HG02642 (cell line): ENCODE results near the gene SDK2.

ENCODE experiments used
- ATAC-seq: cut with Tn5 transposase; IDR thresholded peaks from one replicate; pipeline ENCODE4 v1.9.1; 2021; ENCODE audit warnings: mild to moderate bottlenecking; ENCODE audit not compliant: unreplicated experiment, poor library complexity

SDK2 gene

DNA sequence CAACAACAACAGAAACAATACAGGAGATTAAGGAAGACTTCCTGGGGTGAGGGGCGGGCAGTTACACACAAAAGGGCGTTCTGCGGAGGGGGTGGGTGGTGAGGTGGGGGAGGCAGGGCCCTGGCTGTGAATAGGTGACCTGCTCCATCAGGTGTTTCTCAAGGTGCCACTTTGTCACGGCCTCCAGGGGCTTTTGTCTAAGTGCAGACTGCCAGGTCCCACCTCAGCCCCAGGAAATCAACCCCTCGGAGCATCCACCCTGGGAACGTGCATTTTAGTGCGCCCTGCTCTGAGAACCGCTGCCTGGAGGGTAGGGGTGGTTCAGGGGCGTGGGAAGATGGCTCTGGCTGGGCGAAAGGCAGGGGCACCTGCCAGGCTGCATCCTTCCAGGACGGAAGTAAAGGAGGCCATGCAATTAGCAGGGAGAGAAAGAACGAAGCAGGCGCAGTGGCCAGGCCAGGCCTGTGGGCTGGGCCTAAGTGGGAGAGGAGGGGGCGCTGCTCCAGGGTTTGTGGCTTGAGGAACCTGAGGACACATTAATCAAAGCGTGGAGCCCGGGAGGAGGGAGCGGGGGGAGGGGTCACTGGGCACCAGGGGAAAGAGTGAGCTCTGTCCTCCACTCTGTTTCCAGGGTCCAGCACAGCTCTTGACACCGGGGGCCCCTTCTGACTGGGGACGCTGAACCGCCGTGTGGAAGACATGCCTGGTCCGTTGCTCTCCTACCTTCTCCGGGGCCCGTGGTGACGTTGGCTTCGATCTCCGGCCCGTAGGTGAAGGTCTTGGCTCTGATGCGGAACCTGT is 283.1 kb downstream of the SDK2 start:
- no peak for ATAC-seq

DNA sequence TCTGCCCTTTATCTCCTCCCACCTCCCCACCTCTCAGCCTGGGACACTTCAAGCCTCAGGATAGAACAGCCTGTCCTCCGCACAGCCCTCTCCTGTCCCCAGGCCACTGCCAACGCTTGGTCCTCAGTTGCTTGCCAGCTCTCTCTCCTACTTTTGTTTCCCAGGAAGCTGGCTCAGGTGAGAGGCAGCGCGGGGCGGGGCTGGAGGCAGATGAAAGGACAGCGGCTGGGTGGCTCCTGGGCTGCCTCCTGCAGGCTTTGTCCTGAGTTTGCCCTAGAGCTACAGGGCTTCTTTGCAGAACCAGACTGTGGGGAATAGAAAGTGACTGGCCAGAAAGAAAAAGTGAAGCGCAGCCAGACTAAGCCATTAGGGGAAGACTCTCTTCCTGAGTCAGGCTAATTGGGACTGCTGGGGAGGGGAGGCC is 284.2 kb downstream of the SDK2 start:
- ATAC-seq, result no peak

DNA sequence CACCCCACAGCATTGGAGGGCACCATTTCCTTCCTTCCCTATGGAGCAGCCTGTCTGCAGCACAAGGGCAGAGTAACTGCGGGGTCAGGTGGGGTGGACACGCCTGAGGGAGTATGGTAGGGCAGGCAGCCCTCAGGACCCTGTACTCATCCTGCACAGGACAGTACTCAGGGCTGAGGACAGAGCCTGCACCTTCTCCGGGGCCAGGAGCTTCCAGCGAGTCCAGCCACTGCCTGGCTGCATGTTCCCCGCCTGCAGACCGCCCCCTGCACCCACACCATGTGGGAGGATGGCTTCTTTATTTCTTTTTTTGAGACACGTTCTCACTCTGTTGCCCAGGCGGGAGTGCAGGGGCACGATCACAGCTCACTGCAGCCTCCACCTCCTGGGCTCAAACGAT is 284.9 kb downstream of the SDK2 start:
- no peak for ATAC-seq

DNA sequence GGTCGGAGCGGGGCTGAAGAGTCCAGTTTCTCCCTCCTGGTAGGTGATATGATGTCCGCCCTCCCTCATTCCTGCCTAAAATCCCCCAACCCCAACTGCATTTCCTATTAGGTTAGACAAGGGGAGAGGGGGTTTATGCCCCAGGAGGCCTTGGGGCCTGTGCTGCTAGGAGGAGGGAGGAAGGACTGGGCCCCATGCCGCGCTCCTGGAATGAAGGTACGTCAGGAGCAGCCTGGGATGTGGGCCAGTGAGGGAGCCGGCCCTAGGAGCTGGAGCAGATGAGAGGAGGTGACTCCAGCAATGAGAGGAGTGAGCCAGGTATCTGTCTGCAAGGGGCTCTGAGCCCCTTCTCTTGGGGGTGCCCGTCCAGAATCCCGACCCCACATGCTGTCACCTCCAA is 285.6 kb downstream of the SDK2 start:
- no peak for ATAC-seq

DNA sequence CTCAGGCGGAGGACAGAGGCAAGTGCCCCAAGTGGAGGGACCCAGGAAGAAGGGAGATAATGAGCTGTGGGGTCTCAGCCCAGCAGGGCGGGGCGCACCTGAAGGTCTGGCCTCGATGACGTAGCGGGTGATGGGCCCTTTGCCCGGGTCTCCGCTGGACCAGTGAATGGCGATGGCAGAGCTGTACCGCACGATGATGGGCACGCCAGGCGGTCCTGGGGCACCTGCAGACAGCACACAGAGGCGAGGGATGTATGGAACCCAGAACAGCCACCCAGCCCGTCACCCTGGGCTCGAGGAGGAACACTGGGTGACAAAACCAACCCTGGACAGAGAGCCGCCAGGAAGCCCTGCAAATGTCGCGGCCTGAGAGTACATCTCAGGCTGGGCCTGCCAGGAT is 286.3 kb downstream of the SDK2 start:
- no peak for ATAC-seq

DNA sequence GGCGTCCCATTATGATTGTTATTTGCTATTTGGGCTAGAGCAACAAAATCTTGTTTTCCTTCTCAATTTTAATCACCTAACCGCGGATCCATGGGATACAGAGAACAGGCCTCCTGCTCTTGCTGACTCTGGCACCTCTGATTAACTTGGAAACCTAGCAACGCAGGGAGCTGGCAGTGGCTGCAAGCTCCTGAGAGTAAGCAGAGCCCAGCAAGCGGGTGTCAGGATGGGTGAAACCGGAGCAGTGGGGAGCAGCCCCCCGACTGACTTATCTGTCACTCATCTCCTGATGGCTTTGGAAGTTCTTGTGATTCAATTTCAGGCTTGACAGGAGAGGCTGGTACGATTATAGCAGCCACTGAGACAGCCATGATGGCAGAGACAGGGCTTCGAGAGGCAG is 286.9 kb downstream of the SDK2 start:
- no peak for ATAC-seq

DNA sequence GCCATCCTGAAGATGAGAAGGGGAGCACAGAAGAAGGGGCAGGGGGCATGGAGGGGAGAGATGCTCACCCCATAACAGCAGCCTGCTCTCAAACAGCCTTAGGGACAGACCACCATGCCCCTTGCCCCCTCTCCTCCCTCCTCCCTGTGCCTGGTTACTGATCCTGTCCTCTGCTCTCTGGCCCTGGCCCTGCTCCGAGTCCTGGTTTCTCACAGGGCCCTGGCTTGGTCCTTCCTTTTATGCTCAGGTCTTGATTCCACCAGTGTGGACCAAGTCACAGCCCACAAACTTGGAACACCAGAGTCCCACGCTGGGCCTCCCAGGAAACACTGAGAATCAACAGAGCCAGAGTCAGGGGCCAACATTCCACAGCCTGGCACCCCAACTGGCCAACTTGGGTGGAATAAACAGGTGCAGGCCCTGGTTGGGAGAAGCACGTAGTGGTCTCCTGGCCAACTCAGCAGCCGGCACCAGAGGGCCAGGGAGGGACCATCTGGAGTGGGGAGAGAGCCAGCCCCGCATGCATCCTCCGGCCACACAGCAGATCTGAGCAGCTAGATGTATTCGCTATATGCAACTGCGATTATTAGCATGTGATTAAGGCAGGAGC is 287.6 kb downstream of the SDK2 start:
- ATAC-seq, result no peak

DNA sequence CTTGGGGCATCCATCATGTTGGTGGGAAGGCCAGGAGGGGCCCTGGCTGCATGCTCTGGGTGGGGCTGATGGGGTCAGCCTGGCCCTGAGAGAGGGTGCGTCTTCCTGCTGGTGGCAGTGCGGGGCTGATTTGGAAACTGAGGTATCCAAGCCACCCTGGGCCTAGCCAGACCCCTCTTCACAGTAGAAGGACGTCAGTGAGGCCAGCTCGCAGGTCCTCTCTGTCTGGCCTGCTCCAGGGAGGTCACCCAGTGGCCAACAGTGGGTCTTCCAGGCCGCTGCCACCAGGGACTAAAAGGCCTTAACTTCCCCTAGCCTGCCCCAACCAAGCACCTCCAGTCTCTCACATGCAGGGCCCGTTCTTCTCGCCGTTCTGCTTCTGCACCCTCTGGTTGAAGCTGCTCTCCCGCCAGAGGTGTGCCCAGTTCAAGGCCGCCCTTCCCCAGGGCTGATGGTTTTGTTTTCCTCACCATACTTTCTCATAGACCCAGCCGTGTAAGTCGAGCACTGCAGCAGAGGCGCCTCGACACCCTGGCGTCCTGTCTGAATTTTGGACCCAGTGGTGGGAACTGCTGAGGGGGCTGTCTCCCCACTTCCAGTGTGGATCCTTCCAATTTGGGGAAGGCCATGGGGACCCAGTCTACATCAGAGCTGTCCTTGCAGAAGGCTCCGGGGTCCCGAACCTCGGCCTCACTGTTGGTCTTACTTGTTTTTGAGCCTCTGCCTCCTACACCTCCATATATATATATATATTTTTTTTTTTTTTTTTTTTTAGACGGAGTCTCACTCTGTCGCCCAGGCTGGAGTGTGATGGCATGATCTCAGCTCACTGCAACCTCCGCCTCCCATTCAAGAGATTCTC is 289.6 kb downstream of the SDK2 start:
- no peak for ATAC-seq

DNA sequence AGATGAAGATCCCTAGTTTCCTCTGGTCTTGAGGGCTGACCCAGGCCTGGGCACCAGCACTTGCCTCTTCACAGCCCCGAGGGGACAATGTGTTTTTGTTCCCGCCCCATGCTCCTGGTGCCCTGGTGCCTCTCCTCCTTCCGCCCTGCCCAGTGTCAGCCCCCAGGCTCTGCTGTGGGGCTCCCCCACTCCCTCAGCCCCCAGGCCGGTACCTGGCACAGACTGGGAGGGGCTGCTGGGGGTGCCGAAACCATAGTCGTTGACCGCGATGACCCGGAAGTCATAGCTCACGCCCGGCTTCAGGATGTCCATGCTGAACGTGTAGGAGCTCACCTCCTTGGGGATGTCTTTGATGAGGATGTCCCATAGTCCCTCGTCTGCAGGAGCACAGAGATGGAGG is 292.0 kb downstream of the SDK2 start:
- ATAC-seq, result no peak

DNA sequence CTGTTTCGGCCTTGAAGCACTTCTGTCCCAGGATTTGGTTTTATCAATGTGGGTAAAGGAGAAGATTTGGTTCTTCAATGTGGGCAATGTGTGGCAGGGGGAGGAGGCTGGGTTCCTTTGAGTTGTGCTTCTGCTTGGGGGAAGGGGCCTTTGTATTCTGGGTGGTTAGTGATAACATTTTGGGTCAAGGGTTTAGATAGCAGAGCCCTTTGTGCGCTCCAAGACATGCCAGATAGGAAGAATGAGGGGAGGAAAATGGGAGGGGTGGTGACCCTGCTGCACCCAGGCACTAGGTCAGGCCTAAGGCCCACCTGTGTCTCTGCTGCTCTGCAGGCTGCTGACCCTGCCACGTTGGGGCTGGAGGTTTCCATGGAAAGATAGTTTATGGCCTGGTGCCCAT is 292.5 kb downstream of the SDK2 start:
- ATAC-seq, result no peak

DNA sequence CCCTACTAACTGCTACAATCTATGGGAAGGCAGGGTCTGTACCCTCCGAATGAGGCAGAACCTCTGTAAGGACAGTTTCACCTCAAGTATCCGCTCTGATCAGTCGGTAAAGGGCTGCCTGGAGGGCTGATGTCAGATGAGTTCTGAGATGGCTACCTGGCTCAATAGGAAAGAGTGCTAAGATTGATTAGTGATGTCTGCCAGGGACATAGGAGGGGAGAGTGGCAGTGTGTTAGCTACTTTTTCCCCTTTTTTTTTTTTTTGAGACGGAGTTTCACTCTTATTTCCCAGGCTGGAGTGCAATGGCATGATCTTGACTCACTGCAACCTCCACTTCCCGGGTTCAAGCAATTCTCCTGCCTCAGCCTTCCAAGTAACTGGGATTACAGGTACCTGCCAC is 293.4 kb downstream of the SDK2 start:
- ATAC-seq, result no peak

DNA sequence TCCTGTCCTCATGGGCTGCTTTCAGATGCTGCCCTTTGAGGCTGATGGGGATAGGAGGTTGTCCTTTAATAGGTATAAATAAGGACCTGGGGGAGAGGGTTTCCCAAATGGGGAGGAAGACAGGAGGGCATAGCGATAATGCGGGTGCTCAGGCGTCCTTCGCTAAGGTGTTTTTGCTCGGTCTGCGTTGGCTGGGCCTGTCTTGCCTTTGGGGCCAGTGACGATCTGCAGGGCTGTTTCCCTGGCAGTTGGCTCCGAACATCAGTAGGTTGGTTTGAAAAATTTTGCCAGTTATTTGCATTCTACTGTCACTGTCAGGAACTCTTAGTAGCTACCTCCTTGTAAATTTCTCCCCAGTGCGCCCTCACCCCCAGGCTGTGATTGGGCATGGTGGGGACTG is 294.6 kb downstream of the SDK2 start:
- ATAC-seq, result no peak

DNA sequence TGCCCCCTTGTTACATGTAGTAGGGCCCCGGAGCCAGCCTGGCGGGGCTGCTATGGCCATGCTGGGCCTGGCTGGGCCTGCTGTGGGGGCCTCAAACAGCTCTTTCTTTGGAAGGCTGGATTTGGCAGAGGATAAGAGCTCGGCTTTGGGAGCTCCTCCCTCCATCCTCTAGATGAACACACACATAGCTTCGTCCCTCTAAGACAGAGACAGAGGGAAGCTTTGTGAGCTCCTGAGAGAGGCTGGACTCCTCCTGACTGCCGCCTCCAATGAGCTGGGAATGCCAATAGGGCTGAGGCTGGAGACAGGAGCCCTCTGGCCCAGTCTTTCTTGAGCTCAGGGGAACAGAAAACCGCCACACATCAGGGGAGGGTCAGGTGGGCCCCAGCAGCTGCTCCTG is 295.1 kb downstream of the SDK2 start:
- ATAC-seq, result no peak

DNA sequence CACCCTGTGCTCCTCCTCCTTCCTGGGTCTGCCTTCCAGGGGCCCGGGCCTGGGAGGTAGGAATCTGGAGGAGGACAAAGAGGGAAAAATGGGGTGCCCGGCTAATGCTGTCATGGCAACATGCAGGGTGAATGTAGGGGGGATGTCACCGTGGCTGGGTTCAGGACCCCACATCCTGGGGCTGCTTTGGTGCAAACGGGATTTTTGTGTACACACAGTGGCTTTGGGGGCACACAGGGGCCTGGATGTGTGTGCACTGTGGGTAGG is 295.5 kb downstream of the SDK2 start:
- ATAC-seq, result no peak

DNA sequence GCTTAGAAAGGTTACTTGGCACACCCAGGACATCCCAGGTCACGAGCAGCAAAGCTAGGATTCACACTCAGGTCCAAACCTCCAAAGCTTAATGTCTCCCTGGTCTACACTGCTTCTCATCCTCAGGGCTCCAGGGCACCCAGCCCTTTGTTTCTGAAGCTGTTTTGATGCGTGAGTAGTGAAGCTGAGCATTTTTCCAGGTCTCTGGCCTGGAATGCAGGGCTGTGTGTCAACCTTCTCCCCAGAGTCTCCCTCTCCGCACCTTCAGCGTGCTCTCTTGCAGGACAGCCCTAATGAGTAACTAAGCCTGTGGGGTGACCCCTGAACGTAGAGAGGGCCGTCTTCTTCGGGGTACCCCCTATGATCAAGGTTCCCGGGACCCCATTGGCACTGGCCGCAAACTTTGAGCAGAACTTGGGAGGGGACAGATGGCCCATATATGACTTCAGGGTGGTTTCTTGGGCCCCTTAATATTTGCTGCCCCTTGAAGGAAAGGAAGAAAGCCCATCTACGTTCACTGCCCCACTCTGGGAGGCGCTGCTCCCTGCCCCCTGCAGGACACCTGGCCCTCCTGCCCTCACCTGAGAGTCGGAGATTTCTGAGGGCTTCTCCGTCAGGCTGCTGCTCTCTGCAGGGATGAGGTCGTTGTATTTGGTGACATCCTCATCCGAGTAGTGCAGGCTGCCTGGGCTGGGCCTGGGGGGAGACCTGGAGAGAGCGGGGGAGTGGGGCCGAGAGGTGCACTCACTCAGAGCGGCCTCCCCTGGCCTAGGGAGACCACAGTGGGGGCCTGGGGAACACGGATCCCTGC is 296.0 kb downstream of the SDK2 start:
- no peak for ATAC-seq

DNA sequence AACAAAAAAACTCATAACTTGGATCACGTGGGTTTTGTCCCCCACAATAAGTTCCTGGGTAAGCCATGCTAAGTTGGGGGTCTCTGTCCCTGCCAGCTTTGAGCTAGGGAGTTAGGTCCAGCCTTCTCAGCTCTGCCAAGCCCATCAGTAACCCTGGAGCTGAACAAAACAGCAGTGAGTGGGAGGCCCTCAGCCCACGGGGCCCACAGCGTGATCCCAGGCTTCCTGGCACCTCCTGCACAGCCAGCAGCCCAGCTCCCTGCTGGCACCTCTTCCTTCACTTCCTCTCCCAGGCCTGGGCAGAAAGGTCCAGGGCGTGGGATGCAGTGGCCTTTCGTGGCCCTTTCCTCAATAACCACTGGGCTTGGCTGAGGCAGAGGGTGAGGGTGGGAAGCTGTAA is 296.9 kb downstream of the SDK2 start:
- no peak for ATAC-seq

DNA sequence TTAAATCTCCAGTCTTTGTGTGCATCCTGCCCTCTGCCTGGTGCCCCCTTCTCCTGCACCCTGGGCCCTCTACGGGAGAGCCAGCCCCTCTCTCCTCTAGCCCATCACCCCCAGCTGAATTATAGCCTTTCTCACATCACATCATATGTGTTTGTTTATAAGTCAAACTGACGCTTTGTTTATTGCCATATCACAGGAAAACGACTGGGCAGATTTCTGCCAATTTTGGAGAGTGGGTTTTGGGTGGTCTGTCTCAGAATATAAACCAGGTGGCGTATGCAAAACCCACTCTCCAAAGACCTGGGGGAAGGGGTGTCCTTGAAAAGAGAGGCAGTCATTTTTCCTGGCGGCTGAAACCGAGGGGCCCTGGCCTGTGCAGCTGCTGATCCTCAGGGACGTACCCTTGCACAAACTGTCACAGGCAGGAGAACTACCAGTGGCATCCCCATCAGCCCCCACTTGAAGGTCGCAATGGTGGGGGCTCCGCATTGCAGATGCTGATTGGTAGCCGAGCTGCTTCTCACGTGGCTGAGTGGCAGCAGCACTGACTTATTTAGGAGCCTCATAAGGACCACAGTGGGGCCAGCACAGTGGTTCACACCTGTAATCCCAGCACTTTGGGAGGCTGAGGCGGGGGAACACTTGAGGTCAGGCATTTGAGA is 297.6 kb downstream of the SDK2 start:
- ATAC-seq, result no peak

DNA sequence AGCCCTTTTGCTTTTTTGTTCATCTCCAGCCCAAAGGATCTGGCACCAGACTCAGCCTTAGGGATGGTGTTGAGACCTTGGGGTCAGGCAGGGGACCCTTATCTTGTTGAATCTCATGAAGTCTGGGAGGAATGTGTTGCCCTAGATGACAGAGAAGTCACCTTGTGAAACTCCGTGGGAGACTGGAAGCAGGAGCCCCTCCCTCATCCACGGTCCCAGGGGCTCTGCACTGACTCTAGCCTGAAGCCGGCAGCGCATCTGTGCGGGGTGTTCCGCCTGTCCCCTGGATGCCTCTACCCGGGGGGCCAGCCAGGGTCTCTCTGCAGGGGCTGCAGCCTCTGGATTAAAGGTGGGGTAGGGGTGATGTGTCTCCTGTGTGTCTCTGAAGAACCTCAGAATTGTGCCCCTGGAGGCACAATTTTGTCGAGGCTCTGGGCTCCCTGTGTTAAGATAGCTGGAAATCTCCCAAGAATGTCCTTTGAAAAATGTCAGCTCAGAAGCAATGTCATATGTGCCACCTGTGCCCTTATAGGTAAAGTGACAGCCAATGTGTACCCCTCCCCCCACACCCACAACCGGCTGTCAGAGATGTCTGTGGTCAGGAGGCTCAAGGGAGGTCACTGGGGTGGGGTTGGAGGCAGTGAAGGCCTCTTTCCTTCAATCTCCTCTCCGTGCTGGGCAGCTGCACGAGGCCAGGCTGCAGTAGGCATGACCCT is 300.3 kb downstream of the SDK2 start:
- ATAC-seq, result no peak

DNA sequence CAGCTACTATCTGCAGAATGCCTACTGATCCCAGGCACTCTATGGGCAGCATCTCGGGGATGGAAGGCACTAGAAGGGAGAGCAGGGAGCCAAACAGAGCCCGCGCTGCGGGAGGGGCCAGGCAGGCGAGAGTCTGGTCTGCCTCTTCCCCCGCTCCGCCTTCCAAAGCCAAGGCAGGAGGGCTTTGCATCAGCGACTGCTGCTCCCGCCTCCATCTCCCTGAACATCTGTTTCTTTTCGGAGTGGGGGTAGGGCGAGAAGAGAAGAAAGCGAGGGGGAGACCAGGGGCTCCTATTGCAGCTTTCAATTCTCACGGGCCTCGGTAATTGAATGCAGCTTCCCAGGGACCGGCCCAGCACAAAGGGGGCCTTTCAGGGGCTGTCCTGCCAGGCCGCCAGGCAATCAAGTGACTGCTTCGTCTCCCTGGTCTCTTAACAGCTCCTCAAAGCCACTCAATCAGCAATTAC is 301.0 kb downstream of the SDK2 start:
- no peak for ATAC-seq
